Endothelial cell of umbilical vein (primary cell): ENCODE results near the gene IFT27. TPM values are rescaled to one million over a fixed set of nuclear protein-coding genes. Genes with fewer than 3 reads are reported as not detected.

Experiments used
- BruUV-seq: library from RNA; stranded (reverse); fragments of 400-500 nt; replicated peaks from 2 replicates; lab custom pipeline; 2021; lab: Mats Ljungman, UMichigan
- CTCF ChIA-PET: fragments of 300-600, 350-600 bp; sonication (Branson Sonifier 250); formaldehyde crosslinking; loops from one replicate; lab custom pipeline; 2021; ENCODE audit warnings: antibody characterized with exemption, inconsistent platforms; lab: Charles Lee
- POLR2A ChIA-PET: fragments of 300-600, 350-600 bp; sonication (Branson Sonifier 250); formaldehyde crosslinking; loops from one replicate; lab custom pipeline; 2021; ENCODE audit warnings: antibody characterized with exemption, inconsistent platforms; lab: Charles Lee
- DNase-seq: peaks from one replicate; pipeline ENCODE4 v3.0.0-alpha.2; 2011; ENCODE audit warnings: low read depth, low spot score
- FAIRE-seq: peaks from 2 replicates; lab custom pipeline; 2011; peaks lifted over from hg19 to GRCh38; lab: Jason Lieb, UNC
- H2AFZ ChIP-seq: 2 replicates; pipeline ENCODE4 v1.6.0; 2012; ENCODE audit warnings: low read depth, low read length, control low read depth, inconsistent platforms
- H3K27ac ChIP-seq: 2 replicates; pipeline ENCODE4 v1.5.1; 2011; ENCODE audit warnings: low read depth, mild to moderate bottlenecking, control low read depth, low read length, moderate library complexity; ENCODE audit not compliant: insufficient read depth
- H3K27me3 ChIP-seq, 2 experiments: 2 replicates each; pipeline versions ENCODE4 v1.6.0 to v1.6.1; 2011; ENCODE audit warnings: low read length in 2 of 2, mixed read lengths in 1 of 2; ENCODE audit not compliant: control insufficient read depth in 2 of 2, insufficient read depth in 2 of 2
- H3K36me3 ChIP-seq, 2 experiments: 2 replicates in 1 of 2; 3 replicates in 1 of 2; pipeline ENCODE4 v1.5.1; 2011; ENCODE audit warnings: low read length in 2 of 2, mild to moderate bottlenecking in 1 of 2, moderate library complexity in 1 of 2; ENCODE audit not compliant: control insufficient read depth in 2 of 2, insufficient read depth in 2 of 2; ENCODE audit errors: extremely low read depth in 1 of 2
- H3K4me1 ChIP-seq: 3 replicates; pipeline ENCODE4 v1.5.1; 2011; ENCODE audit warnings: mild to moderate bottlenecking, low read length; ENCODE audit not compliant: control insufficient read depth, insufficient read depth; ENCODE audit errors: extremely low read depth
- H3K4me2 ChIP-seq: 2 replicates; pipeline ENCODE4 v1.6.1; 2011; ENCODE audit warnings: low read length, control low read depth, mixed read lengths; ENCODE audit not compliant: insufficient read depth
- H3K4me3 ChIP-seq, 3 experiments: fragments of 200-600 bp in 1 of 3; sonication (generic), shearing (Covaris generic) in 1 of 3; replicated peaks in 1 of 3; 2 replicates each; pipeline ENCODE4 v1.5.1; 2011 to 2016; ENCODE audit warnings: control low read depth in 3 of 3, low read length in 3 of 3, mild to moderate bottlenecking in 2 of 3, inconsistent platforms in 1 of 3, low read depth in 1 of 3, moderate library complexity in 1 of 3; ENCODE audit not compliant: insufficient read depth in 1 of 3
- H3K79me2 ChIP-seq: 2 replicates; pipeline ENCODE4 v1.6.0; 2012; ENCODE audit warnings: low read length, inconsistent platforms; ENCODE audit not compliant: control insufficient read depth, insufficient read depth
- H3K9ac ChIP-seq: replicated peaks from 2 replicates; pipeline ENCODE3; 2011; ENCODE audit warnings: low read length, control low read depth; ENCODE audit not compliant: insufficient read depth; ENCODE audit errors: extremely low read depth
- H3K9me1 ChIP-seq: replicated peaks from 3 replicates; pipeline ENCODE4 v1.6.0; 2011; ENCODE audit warnings: mild to moderate bottlenecking, low read length; ENCODE audit not compliant: control insufficient read depth, insufficient read depth; ENCODE audit errors: extremely low read depth
- H3K9me3 ChIP-seq: replicated peaks from 2 replicates; pipeline ENCODE4 v1.5.1; 2012; ENCODE audit warnings: low read length, inconsistent platforms; ENCODE audit not compliant: control insufficient read depth, insufficient read depth
- H4K20me1 ChIP-seq: replicated peaks from 2 replicates; pipeline ENCODE3; 2011; ENCODE audit warnings: mild to moderate bottlenecking, low read length; ENCODE audit not compliant: control insufficient read depth, insufficient read depth; ENCODE audit errors: extremely low read depth
- EZH2 ChIP-seq: IDR thresholded peaks from 2 replicates; pipeline ENCODE4 v1.6.1; 2012; ENCODE audit warnings: borderline replicate concordance, low read depth, mild to moderate bottlenecking, moderate library complexity, low read length, inconsistent platforms; ENCODE audit not compliant: severe bottlenecking
- FOS ChIP-seq: IDR thresholded peaks from 2 replicates; pipeline ENCODE4 v1.6.1; 2011; ENCODE audit warnings: mild to moderate bottlenecking, low read length, moderate library complexity, borderline replicate concordance; ENCODE audit not compliant: insufficient read depth
- GATA2 ChIP-seq: IDR thresholded peaks from 2 replicates; pipeline ENCODE4 v1.7.0; 2011; ENCODE audit warnings: low read depth, mild to moderate bottlenecking, moderate library complexity, mixed read lengths, low read length; ENCODE audit not compliant: insufficient read length, insufficient read depth
- JUN ChIP-seq: IDR thresholded peaks from 2 replicates; pipeline ENCODE4 v1.6.1; 2011; ENCODE audit warnings: borderline replicate concordance, low read depth; ENCODE audit not compliant: insufficient read length, insufficient read depth
- MAX ChIP-seq: IDR thresholded peaks from 2 replicates; pipeline ENCODE4 v1.6.1; 2011; ENCODE audit not compliant: insufficient read depth, insufficient read length
- MYC ChIP-seq: IDR thresholded peaks from one replicate; pipeline ENCODE4 v1.6.1; 2011; ENCODE audit warnings: mild to moderate bottlenecking, low read depth, low read length
- POLR2A ChIP-seq: IDR thresholded peaks from 2 replicates; pipeline ENCODE4 v1.6.1; 2012; ENCODE audit warnings: low read depth, mild to moderate bottlenecking, control low read depth, low read length
- POLR2AphosphoS5 ChIP-seq: IDR thresholded peaks from 2 replicates; pipeline ENCODE4 v1.6.1; 2012; ENCODE audit warnings: low read depth, mild to moderate bottlenecking, control low read depth, low read length, moderate library complexity; ENCODE audit not compliant: insufficient read depth
- dilution Hi-C: fragments of 300-500 bp; cut with MboI; formaldehyde crosslinking; loops from one replicate; pipeline ENCODE4 v1.15.0; 2019; ENCODE audit warnings: low sequenced_read_pairs; ENCODE audit not compliant: extremely low pct_ligation_motif_present
- intact Hi-C: fragments of 100-400 bp; cut with micrococcal nuclease; formaldehyde crosslinking; loops from one replicate; pipeline ENCODE4 v1.10.0; 2022
- polyA plus RNA-seq, 4 experiments: library from polyadenylated mRNA; depleted of rRNA in 3 of 4; stranded (reverse) in 3 of 4; unstranded in 1 of 4; fragments of >200 nt; gene quantifications; 2 replicates each; pipeline versions ENCODE4 v1.2.1 to v1.2.3, GENCODE V29; 2011 to 2012; ENCODE audit warnings: missing spikeins in 1 of 4
- total RNA-seq: library from RNA; stranded (reverse); gene quantifications from 2 replicates; pipeline ENCODE4 v1.2.3, GENCODE V29; 2021
- TF ChIP-seq, protein P1 (sequence below), 2 donors: IDR thresholded peaks; 1 replicate in 1 of 2; 2 replicates in 1 of 2; pipeline ENCODE4 v1.5.1; 2011; ENCODE audit warnings: low read length in 2 of 2, mild to moderate bottlenecking in 2 of 2, moderate library complexity in 2 of 2, control low read depth in 1 of 2, inconsistent platforms in 1 of 2, low read depth in 1 of 2; ENCODE audit not compliant: insufficient read depth in 1 of 2; ENCODE audit errors: extremely low read depth in 1 of 2

The IFT27 gene
- total and polyA plus RNA-seq, 2 donors (not counting 3 experiments of a cell fraction or from before 2014, with no cell fraction given), result 29.9 to 33.7 TPM

DNA sequence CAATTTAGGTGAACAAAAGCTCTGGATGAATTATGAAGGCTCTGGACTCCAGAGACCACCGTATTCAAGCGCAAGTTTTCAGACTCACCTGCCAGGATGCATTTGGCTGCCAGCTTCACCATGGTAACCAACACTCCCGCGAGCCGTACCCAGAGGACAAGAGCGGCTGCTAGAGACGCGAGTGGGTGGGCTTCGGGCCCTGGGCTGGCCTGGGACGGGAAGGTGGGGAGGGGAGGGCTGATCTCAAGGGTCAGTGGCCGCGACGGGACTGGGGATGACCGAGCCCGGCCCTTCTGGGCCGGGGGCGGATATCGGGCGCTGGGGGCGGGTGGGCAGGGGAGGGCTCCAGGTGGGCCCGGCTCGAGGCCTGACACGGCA lies 344 bp downstream of the IFT27 start:
- intact Hi-C loops, result loop anchor here (2.0 kb wide), 1 partner anchor 19 kb away; no protein-coding TSS in a partner anchor
- peak overlapping the region; percentile 60 for H3K9ac ChIP-seq

More for the DNA sequence above, 344 bp downstream of the IFT27 start:
- Histone ChIP-seq H3K9me3 (no peaks in the 10 kb centered on the region), H3K36me3 (no peaks in the 10 kb centered on the region), H3K9me1 (no peaks in the 10 kb centered on the region), H3K27ac (no peak overlapping the region), H3K27me3 (no peaks in the 10 kb centered on the region), H3K4me2 (peak overlapping the region; percentile 69), H3K4me1 (peaks cover 10% of the 10 kb centered on the region), H4K20me1 (no peaks in the 10 kb centered on the region), H3K4me3 (peak overlapping the region; percentile 59 to 93 (median 75)), H3K79me2 (no peaks in the 10 kb centered on the region), H2AFZ (peak overlapping the region; percentile 81)
- DNase-seq (peak; percentile 31), FAIRE-seq (no peak)
- ChIA-PET POLR2A (no interaction called here), CTCF (interaction anchor here (0.8 to 3.8 kb wide), 14 partner anchors 8 to 423 kb away, joined by 3 to 75 read pairs (median 4); no protein-coding TSS in a partner anchor)
- dilution Hi-C loops, result loop anchor here (10.0 kb wide), 1 partner anchor 59 kb away; no protein-coding TSS in a partner anchor
- TF ChIP-seq MYC, result no peak
- no peak for TF ChIP-seq JUN
- TF ChIP-seq MAX, result no peak
- TF ChIP-seq, protein P1, sequence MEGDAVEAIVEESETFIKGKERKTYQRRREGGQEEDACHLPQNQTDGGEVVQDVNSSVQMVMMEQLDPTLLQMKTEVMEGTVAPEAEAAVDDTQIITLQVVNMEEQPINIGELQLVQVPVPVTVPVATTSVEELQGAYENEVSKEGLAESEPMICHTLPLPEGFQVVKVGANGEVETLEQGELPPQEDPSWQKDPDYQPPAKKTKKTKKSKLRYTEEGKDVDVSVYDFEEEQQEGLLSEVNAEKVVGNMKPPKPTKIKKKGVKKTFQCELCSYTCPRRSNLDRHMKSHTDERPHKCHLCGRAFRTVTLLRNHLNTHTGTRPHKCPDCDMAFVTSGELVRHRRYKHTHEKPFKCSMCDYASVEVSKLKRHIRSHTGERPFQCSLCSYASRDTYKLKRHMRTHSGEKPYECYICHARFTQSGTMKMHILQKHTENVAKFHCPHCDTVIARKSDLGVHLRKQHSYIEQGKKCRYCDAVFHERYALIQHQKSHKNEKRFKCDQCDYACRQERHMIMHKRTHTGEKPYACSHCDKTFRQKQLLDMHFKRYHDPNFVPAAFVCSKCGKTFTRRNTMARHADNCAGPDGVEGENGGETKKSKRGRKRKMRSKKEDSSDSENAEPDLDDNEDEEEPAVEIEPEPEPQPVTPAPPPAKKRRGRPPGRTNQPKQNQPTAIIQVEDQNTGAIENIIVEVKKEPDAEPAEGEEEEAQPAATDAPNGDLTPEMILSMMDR (IDR thresholded peaks at IDR 0.05; ENCODE audit: extremely low read depth in 1 of 2, insufficient read depth in 1 of 2, low read depth in 1 of 2, low read length in 2 of 2), result no peak
- TF ChIP-seq POLR2A, result no peak
- no peak for TF ChIP-seq GATA2
- TF ChIP-seq POLR2AphosphoS5, result no peak
- no peak for TF ChIP-seq EZH2
- no peak for TF ChIP-seq FOS
- BruUV-seq, result no TSS peak
